ENCODE results near the gene SYNM.

SYNM gene

GRCh38 chr15:99140590-99140989, 35.7 kb downstream of the SYNM start:
- DNase-seq (ENCODE audit: low read depth, low spot score) = no peak

- DNase-seq (ENCODE audit: low read depth, low spot score) = no peak
These were observed 37.1 kb downstream of the SYNM start for GRCh38 chr15:99141943-99142342.

GRCh38 chr15:99142562-99142961, 37.7 kb downstream of the SYNM start:
- no peak for DNase-seq (ENCODE audit: low read depth, low spot score)

GRCh38 chr15:99143242-99143641, 38.4 kb downstream of the SYNM start:
- DNase-seq (ENCODE audit: low read depth, low spot score) = no peak

GRCh38 chr15:99143655-99144610, 39.1 kb downstream of the SYNM start:
- no peak for DNase-seq (ENCODE audit: low read depth, low spot score)

GRCh38 chr15:99145005-99145404, 40.1 kb downstream of the SYNM start:
- DNase-seq (ENCODE audit: low read depth, low spot score) = no peak

GRCh38 chr15:99145778-99146177, 40.9 kb downstream of the SYNM start:
- DNase-seq (ENCODE audit: low read depth, low spot score) = no peak

GRCh38 chr15:99146661-99147060, 41.8 kb downstream of the SYNM start:
- no peak for DNase-seq (ENCODE audit: low read depth, low spot score)

- no peak for DNase-seq (ENCODE audit: low read depth, low spot score)
These were observed 44.0 kb downstream of the SYNM start for GRCh38 chr15:99148851-99149276.

GRCh38 chr15:99149366-99149765, 44.5 kb downstream of the SYNM start:
- DNase-seq (ENCODE audit: low read depth, low spot score) = no peak

- DNase-seq (ENCODE audit: low read depth, low spot score) = no peak
These were observed 46.3 kb downstream of the SYNM start for GRCh38 chr15:99151156-99151555.

GRCh38 chr15:99153026-99153535, 48.2 kb downstream of the SYNM start:
- no peak for DNase-seq (ENCODE audit: low read depth, low spot score)

GRCh38 chr15:99154271-99154670, 49.4 kb downstream of the SYNM start:
- DNase-seq (ENCODE audit: low read depth, low spot score) = no peak

GRCh38 chr15:99155961-99156443, 51.1 kb downstream of the SYNM start:
- no peak for DNase-seq (ENCODE audit: low read depth, low spot score)

- DNase-seq (ENCODE audit: low read depth, low spot score) = no peak
These were observed 52.6 kb downstream of the SYNM start for GRCh38 chr15:99157456-99157855.

GRCh38 chr15:99158626-99159412, 53.9 kb downstream of the SYNM start:
- no peak for DNase-seq (ENCODE audit: low read depth, low spot score)

GRCh38 chr15:99163271-99164062, 58.6 kb downstream of the SYNM start:
- DNase-seq (ENCODE audit: low read depth, low spot score) = no peak

GRCh38 chr15:99164119-99164518, 59.2 kb downstream of the SYNM start:
- no peak for DNase-seq (ENCODE audit: low read depth, low spot score)

GRCh38 chr15:99165020-99165790, 60.3 kb downstream of the SYNM start:
- DNase-seq (ENCODE audit: low read depth, low spot score) = no peak

GRCh38 chr15:99165956-99166689, 61.2 kb downstream of the SYNM start:
- DNase-seq (ENCODE audit: low read depth, low spot score) = no peak
